Esophagus muscularis mucosa (tissue), 4 donors: Measurements from ENCODE around the gene PARD3B.

Experiments
- CTCF ChIP-seq, 3 experiments: fragments of 200-600 bp in 2 of 3; fragments of 450-650 bp in 1 of 3; sonication (generic) in 2 of 3; IDR thresholded peaks; one replicate each; pipeline ENCODE4 v1.5.1; 2017 to 2019; ENCODE audit warnings: antibody characterized with exemption in 3 of 3, mild to moderate bottlenecking in 2 of 3, moderate library complexity in 1 of 3
- EP300 ChIP-seq: sonication (generic); formaldehyde crosslinking; IDR thresholded peaks from one replicate; pipeline ENCODE4 v1.6.1; 2017; ENCODE audit warnings: antibody characterized with exemption
- POLR2A ChIP-seq: fragments of 450-650 bp; IDR thresholded peaks from one replicate; pipeline ENCODE4 v1.6.1; 2017; ENCODE audit warnings: antibody characterized with exemption, moderate library complexity, mild to moderate bottlenecking, low read depth
- POLR2AphosphoS5 ChIP-seq, 2 donors: sonication (generic); formaldehyde crosslinking; IDR thresholded peaks; one replicate each; pipeline ENCODE4 v1.6.1; 2017; ENCODE audit warnings: antibody characterized with exemption in 2 of 2

- TF ChIP-seq CTCF (IDR thresholded peaks at IDR 0.05) (no peak), POLR2AphosphoS5 (IDR thresholded peaks at IDR 0.05) (no peak), EP300 (no peak), POLR2A (no peak)
These were observed 6.9 kb upstream of the PARD3B start for GRCh38 chr2:204538182-204539018.
